ENCODE results near the gene PCED1B. TPM values are rescaled to one million over a fixed set of nuclear protein-coding genes. Genes with fewer than 3 reads are reported as not detected.

PCED1B gene
- total and polyA plus RNA-seq, 2 donors (not counting 1 experiment from before 2014, with no cell fraction given), result 0.33 to 0.83 TPM

- no peak for DNase-seq (ENCODE audit: low read depth in 2 of 2)
- Histone ChIP-seq H3K9ac (ENCODE audit: insufficient read depth, low read length) (no peak overlapping the region), H3K27ac (ENCODE audit: insufficient read depth, low read length) (no peak overlapping the region), H3K79me2 (ENCODE audit: control insufficient read depth, insufficient read depth, low read length) (no peaks in the 10 kb centered on the region), H2AFZ (ENCODE audit: low read length) (no peak overlapping the region), H3K4me1 (ENCODE audit: control insufficient read depth, extremely low read depth, insufficient read depth, low read length) (peaks cover 2% of the 10 kb centered on the region), H3K36me3 (ENCODE audit: control insufficient read depth, insufficient read depth, low read length) (no peaks in the 10 kb centered on the region), H3K4me2 (ENCODE audit: extremely low read depth, insufficient read depth, low read length) (no peak overlapping the region), H3K4me3 (replicated peaks in 1 of 4; ENCODE audit: control extremely low read depth in 1 of 4, insufficient read depth in 1 of 4, low read depth in 3 of 4, low read length in 4 of 4) (no peak overlapping the region), H3K9me3 (ENCODE audit: control insufficient read depth, insufficient read depth, low read depth, low read length) (no peaks in the 10 kb centered on the region), H3K27me3 (ENCODE audit: control insufficient read depth, insufficient read depth, low read length) (no peaks in the 10 kb centered on the region), H4K20me1 (ENCODE audit: control insufficient read depth, extremely low read depth, insufficient read depth, low read length) (no peaks in the 10 kb centered on the region)
- no peak for TF ChIP-seq CTCF (conservative IDR thresholded peaks at IDR 0.05 in 1 of 2, IDR thresholded peaks at IDR 0.05 in 1 of 2; ENCODE audit: low read depth in 1 of 2, low read length in 2 of 2)
- no peak for TF ChIP-seq EZH2 (IDR thresholded peaks at IDR 0.05; ENCODE audit: low read length, missing control alignments)
Observed at GRCh38 chr12:47235258-47236040, 156.0 kb downstream of the PCED1B start.

GRCh38 chr12:47236109-47236714 lies 156.8 kb downstream of the PCED1B start:
- no peak overlapping the region for H3K9ac ChIP-seq (ENCODE audit: insufficient read depth, low read length)
- H3K4me1 ChIP-seq (ENCODE audit: control insufficient read depth, extremely low read depth, insufficient read depth, low read length), result peaks cover 2% of the 10 kb centered on the region
- H3K27ac ChIP-seq (ENCODE audit: insufficient read depth, low read length), result peak overlapping the region; percentile 21
- DNase-seq (ENCODE audit: low read depth in 2 of 2), result peak; percentile 79 to 92
- no peak for TF ChIP-seq EZH2 (IDR thresholded peaks at IDR 0.05; ENCODE audit: low read length, missing control alignments)
- no peak for TF ChIP-seq CTCF (conservative IDR thresholded peaks at IDR 0.05 in 1 of 2, IDR thresholded peaks at IDR 0.05 in 1 of 2; ENCODE audit: low read depth in 1 of 2, low read length in 2 of 2)
- no peak overlapping the region for H3K4me3 ChIP-seq (replicated peaks in 1 of 4; ENCODE audit: control extremely low read depth in 1 of 4, insufficient read depth in 1 of 4, low read depth in 3 of 4, low read length in 4 of 4)
- no peaks in the 10 kb centered on the region for H3K9me3 ChIP-seq (ENCODE audit: control insufficient read depth, insufficient read depth, low read depth, low read length)
- no peaks in the 10 kb centered on the region for H3K36me3 ChIP-seq (ENCODE audit: control insufficient read depth, insufficient read depth, low read length)
- H2AFZ ChIP-seq (ENCODE audit: low read length), result peak overlapping the region; percentile 14
- H4K20me1 ChIP-seq (ENCODE audit: control insufficient read depth, extremely low read depth, insufficient read depth, low read length), result no peaks in the 10 kb centered on the region
- H3K27me3 ChIP-seq (ENCODE audit: control insufficient read depth, insufficient read depth, low read length), result no peaks in the 10 kb centered on the region
- no peak overlapping the region for H3K4me2 ChIP-seq (ENCODE audit: extremely low read depth, insufficient read depth, low read length)
- no peaks in the 10 kb centered on the region for H3K79me2 ChIP-seq (ENCODE audit: control insufficient read depth, insufficient read depth, low read length)

- peak in 1 of 2 donors; percentile 26 for DNase-seq (ENCODE audit: low read depth in 2 of 2)
- Histone ChIP-seq H3K9ac (ENCODE audit: insufficient read depth, low read length) (no peak overlapping the region), H3K4me1 (ENCODE audit: control insufficient read depth, extremely low read depth, insufficient read depth, low read length) (peaks cover 2% of the 10 kb centered on the region), H3K4me3 (replicated peaks in 1 of 4; ENCODE audit: control extremely low read depth in 1 of 4, insufficient read depth in 1 of 4, low read depth in 3 of 4, low read length in 4 of 4) (no peak overlapping the region), H3K36me3 (ENCODE audit: control insufficient read depth, insufficient read depth, low read length) (no peaks in the 10 kb centered on the region), H3K27ac (ENCODE audit: insufficient read depth, low read length) (no peak overlapping the region), H3K9me3 (ENCODE audit: control insufficient read depth, insufficient read depth, low read depth, low read length) (no peaks in the 10 kb centered on the region), H3K79me2 (ENCODE audit: control insufficient read depth, insufficient read depth, low read length) (no peaks in the 10 kb centered on the region), H3K27me3 (ENCODE audit: control insufficient read depth, insufficient read depth, low read length) (no peaks in the 10 kb centered on the region), H3K4me2 (ENCODE audit: extremely low read depth, insufficient read depth, low read length) (no peak overlapping the region), H2AFZ (ENCODE audit: low read length) (no peak overlapping the region), H4K20me1 (ENCODE audit: control insufficient read depth, extremely low read depth, insufficient read depth, low read length) (no peaks in the 10 kb centered on the region)
- TF ChIP-seq EZH2 (IDR thresholded peaks at IDR 0.05; ENCODE audit: low read length, missing control alignments), result no peak
- no peak for TF ChIP-seq CTCF (conservative IDR thresholded peaks at IDR 0.05 in 1 of 2, IDR thresholded peaks at IDR 0.05 in 1 of 2; ENCODE audit: low read depth in 1 of 2, low read length in 2 of 2)
Observed at GRCh38 chr12:47237751-47238211, 158.4 kb downstream of the PCED1B start.

Data from fibroblast of lung (primary cell).